ENCODE results near the gene CYGB. TPM values are rescaled to one million over a fixed set of nuclear protein-coding genes. Genes with fewer than 3 reads are reported as not detected.

Gene CYGB
- 6.4 TPM for polyA plus RNA-seq (2013, experiment 1 of 2; ENCODE audit: insufficient read length)
- 7.3 TPM for polyA plus RNA-seq (2013, experiment 2 of 2; ENCODE audit: insufficient read length)

DNA sequence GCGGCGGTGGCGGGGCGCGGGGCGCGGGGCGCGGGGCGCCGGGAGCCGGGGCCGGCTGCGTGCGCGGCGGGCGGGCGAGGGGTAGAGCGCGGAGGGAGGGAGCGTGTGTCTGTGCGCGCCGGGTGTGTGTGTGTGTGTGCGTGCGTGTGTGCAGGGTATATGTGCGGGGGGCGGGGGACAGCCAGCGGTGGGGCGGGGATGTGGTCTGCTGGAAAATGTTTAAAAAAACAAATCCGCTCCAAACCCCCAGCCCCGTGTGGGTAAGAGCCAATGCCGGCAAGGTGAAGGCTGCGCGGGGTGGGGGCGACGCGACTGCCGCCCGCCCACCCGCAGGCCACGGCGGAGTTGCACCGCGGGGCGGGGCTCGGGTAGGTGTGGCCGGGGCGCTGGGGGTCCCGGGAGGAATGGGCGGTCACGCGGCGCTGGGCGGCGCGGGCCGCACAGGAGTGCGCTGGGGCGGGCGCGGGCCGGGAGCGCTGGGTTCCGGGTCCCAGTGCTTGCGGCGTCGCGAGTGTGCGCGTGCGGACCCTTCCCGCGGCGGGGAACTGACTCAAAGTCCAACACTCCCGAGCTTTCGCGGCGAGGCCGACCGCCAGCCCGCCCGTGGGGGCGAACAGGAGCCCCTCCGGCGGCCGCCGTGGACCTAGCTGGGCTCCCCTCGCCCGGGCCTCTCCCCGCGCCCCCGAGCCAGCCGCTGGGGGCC is at the start of gene CYGB:
CYGB (minus strand) TSS at position 132 of the 703 bp plus-strand sequence. CDS start 167 bp downstream, outside the sequence.
- no peak for DNase-seq

DNA sequence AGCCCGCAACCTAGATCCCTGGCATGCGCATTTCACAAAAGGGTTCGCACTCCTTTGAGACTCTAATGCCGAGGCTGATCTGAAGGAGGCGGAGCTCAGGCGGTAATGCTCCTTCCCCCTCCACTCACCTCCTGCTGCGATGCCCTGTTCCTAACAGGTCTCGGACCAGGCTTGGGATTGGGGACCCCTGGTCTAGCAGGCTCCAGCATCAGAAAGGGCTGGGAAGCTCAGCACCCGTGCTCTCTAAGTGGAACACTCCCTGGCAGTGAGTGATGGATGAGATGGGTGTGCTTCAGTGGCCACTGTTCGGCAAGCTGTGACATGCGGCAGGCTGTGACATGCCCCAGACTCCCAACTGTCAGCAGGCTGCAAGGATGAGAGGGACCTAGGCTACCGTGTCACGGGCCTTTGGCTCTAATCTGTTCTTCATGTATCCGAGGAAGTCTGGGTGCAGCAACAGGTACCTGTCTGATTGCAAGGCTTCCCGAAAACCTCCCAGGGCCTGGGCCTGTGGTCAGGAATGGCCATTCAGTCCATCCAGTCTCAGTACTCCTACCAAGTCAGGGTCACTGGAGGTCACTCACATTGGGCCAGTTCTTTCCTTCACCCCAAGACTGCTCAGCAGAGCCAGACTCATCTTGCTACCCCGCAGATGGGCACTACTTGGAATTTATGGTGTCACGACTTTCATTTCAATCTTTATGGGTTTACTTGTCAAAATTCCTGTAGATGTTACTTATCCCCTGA is 49.4 kb upstream of the CYGB start:
- DNase-seq = no peak

GRCh38 chr17:76585649-76586593 is 48.4 kb upstream of the CYGB start, which contains the start of gene ST6GALNAC2:
Gene ST6GALNAC2 (minus strand): TSS chr17:76585860. CDS start chr17:76585808, 52 bp downstream.
- peak; percentile 45 for DNase-seq

GRCh38 chr17:76585033-76585648 is 47.6 kb upstream of the CYGB start:
- DNase-seq = peak; percentile 7

DNA sequence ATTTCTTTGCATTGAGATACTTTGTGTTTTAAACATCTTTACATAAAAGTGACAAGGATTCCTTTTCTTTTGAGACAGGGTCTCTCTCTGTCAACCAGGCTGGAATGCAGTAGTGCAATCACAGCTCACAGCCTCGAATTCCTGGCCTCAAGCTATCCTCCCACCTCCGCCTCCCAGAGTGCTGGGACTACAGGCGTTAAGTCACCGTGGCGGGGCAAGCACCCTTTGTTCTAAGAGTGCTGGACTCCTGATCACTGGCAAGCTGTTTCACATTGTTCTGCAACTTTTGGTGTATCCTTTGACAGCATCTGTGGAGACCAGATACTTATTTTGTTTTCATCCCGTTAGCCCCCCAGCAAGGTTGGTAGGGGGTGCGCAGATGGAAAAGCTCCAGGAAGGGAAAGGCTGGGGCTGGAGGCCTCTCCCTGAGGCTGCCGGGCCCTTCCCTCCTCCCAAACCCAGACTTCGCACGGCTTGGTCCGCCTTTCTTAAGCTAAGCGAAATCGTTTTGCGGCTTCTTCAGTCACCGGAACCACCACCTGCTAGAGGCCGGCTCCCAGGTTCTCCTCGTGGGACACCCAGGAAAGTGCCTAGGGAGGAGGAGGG is 47.0 kb upstream of the CYGB start:
- DNase-seq = no peak

- no peak for DNase-seq
Measured at GRCh38 chr17:76582660-76583059, 45.2 kb upstream of the CYGB start.

- DNase-seq = no peak
Measured at GRCh38 chr17:76581515-76581914, 44.0 kb upstream of the CYGB start.

DNA sequence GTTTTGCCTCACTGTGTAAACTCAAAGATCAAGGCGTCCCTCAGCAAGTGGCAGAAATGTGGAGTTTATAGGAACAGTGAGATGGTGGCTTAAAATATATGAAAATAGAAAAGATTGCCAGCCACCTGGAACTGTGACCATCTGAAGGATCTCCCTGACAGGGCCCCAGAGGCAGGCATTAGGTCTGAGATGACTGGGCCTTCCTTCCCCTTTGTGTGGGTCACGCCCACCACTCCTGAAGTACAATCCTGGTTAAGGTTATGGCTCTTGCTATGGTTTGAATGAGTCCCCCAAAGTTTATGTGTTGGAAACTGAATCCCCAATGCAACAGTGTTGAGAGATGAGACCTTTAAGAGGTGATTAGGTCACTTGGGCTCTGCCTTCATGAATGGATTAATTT is 41.8 kb upstream of the CYGB start:
- DNase-seq = no peak

DNA sequence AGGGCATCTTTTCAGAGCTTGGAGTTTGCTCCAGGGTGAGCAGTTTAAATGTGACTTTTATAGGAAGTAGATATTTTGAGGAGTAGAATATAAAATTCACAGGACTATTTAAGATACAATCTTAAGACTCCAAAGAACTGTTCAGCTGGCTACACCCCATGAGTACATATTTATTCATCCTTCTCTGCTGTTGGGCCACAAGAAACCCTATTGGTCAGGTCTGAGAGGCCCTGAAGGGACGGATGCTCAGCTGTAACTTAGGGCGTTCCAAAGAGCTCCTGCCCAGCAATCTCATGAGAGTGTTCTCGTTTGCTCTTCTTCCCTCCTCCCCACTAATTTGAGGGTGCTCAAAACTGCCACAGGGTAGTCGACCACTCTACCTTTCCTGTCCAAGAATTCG is 40.9 kb upstream of the CYGB start:
- DNase-seq = peak; percentile 17

- no peak for DNase-seq
Measured at GRCh38 chr17:76577876-76578275, 40.4 kb upstream of the CYGB start.

DNA sequence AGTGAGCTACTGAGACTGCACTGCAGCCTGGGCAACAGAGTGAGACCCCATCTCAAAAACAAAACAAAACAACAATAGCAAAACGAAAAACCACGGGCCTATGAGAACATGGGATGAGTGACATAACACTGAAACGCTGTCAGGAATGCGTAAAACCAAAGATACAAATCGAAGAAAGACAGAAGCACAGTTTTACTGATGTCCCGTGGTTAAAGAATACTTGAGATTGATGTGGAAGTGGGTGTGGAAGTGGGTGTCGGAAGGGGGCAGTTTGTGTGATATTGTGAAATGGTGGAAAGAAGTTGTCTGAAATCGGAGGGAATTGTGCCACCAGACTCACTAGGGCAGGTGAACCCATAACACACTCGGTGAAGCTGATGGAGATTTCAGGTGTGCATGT is 38.7 kb upstream of the CYGB start:
- no peak for DNase-seq

DNA sequence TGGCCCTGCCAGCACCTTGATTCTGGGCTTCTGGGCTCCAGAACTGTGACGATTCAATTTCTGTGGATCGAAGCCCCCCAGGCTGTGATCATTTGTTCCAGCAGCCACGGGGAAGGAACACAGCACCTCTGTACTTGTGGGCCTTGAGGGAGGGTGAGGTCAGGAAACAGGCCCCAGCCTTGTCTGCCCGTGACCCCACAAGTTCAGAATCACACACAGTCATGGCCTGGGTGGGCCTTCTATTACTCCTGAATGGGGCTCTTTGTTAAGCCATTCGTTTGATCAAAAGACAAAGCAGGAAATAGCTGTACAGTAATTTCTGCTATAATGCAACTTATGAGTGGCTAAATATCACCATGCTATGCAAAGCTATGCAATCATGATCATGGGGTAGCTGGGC is 38.1 kb upstream of the CYGB start:
- DNase-seq = no peak

DNA sequence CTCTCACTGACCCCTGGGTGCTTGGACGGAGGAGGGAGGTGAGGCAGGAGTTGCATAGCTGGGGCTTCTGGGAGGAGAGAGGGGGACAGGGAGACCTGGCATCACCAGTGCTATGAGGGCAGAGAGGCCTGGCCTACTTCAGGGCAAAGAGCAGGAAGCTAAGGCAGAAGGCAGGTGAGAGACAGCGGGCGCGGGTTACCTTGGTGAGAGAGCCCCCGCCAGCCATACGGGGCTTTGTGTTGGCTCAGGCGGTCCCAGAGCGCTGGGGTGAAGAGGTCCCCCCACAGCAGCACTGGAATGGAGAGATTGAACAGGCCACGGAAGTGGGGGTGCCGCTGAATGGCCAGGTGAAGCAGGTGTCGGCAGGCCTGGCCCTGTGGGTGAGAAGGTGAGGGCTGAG is 36.7 kb upstream of the CYGB start:
- DNase-seq = no peak

- DNase-seq = no peak
Measured at GRCh38 chr17:76573096-76573495, 35.6 kb upstream of the CYGB start.

GRCh38 chr17:76572201-76572910 is 34.8 kb upstream of the CYGB start:
- no peak for DNase-seq

DNA sequence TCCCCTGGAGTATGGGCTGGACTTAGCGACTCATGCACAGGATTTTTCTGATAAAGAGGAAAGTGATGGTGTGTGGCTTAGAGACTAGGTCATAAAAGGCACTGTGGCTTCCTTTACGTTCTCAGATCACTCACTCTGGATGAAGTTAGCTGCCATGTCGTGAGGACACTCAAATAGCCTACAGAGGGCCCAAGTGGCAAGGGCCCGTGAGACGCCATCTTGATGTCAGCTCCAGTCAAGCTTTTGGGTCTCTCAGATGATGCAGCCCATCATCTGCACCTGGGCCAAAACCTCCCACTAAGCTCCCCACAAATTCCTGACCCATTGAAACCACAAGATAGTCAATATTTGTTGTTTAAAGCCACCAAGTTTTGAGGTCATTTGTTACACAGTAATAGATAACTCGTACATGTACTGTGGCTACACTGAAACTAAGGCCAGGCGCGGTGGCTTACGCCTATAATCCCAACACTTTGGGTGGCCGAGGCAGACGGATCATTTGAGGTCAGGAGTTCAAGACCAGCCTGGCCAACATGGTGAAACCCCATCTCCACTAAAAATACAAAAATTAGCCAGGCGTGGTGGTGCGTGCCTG is 33.5 kb upstream of the CYGB start:
- DNase-seq = no peak

- no peak for DNase-seq
Measured at GRCh38 chr17:76570457-76570856, 32.9 kb upstream of the CYGB start.

- DNase-seq = no peak
Measured at GRCh38 chr17:76569607-76570279, 32.2 kb upstream of the CYGB start.

- DNase-seq = no peak
Measured at GRCh38 chr17:76568811-76569221, 31.3 kb upstream of the CYGB start.

Measured in fibroblast of skin of back (primary cell).